Hematopoietic multipotent progenitor cell treated with erythropoietin and hydrocortisone succinate and interleukin-3 and kit ligand, for 8 days (in vitro differentiated cells): Measurements from ENCODE around the gene IRX2.

Experiments used
- DNase-seq: peaks from one replicate; pipeline ENCODE4 v3.0.0-alpha.2; 2015

Gene IRX2

GRCh38 chr5:2740051-2740875, 11.2 kb downstream of the IRX2 start:
- DNase-seq = no peak

- no peak for DNase-seq
Measured at GRCh38 chr5:2739360-2740050, 12.0 kb downstream of the IRX2 start.

- DNase-seq = no peak
Measured at GRCh38 chr5:2738700-2739359, 12.6 kb downstream of the IRX2 start.

- DNase-seq = no peak
Measured at GRCh38 chr5:2738156-2738699, 13.2 kb downstream of the IRX2 start.

- DNase-seq = no peak
Measured at GRCh38 chr5:2737273-2738155, 14.0 kb downstream of the IRX2 start.

- DNase-seq = no peak
Measured at GRCh38 chr5:2736872-2737271, 14.6 kb downstream of the IRX2 start.

GRCh38 chr5:2735996-2736395, 15.5 kb downstream of the IRX2 start:
- no peak for DNase-seq

- DNase-seq = no peak
Measured at GRCh38 chr5:2732850-2733249, 18.6 kb downstream of the IRX2 start.

- DNase-seq = no peak
Measured at GRCh38 chr5:2732004-2732403, 19.5 kb downstream of the IRX2 start.

GRCh38 chr5:2729189-2729588, 22.3 kb downstream of the IRX2 start:
- DNase-seq = no peak

GRCh38 chr5:2727550-2727949, 23.9 kb downstream of the IRX2 start:
- DNase-seq = no peak

- no peak for DNase-seq
Measured at GRCh38 chr5:2725980-2726765, 25.3 kb downstream of the IRX2 start.

GRCh38 chr5:2724831-2725230, 26.6 kb downstream of the IRX2 start:
- DNase-seq = no peak

GRCh38 chr5:2724031-2724581, 27.4 kb downstream of the IRX2 start:
- no peak for DNase-seq

GRCh38 chr5:2722901-2723300, 28.6 kb downstream of the IRX2 start:
- DNase-seq = no peak

- no peak for DNase-seq
Measured at GRCh38 chr5:2721385-2722138, 29.9 kb downstream of the IRX2 start.

GRCh38 chr5:2719332-2719731, 32.1 kb downstream of the IRX2 start:
- no peak for DNase-seq

- no peak for DNase-seq
Measured at GRCh38 chr5:2718115-2718514, 33.4 kb downstream of the IRX2 start.

GRCh38 chr5:2715856-2716255, 35.6 kb downstream of the IRX2 start:
- no peak for DNase-seq

- no peak for DNase-seq
Measured at GRCh38 chr5:2714805-2715204, 36.7 kb downstream of the IRX2 start.

- DNase-seq = no peak
Measured at GRCh38 chr5:2714026-2714425, 37.5 kb downstream of the IRX2 start.
